ENCODE results near the gene IL15. TPM values are rescaled to one million over a fixed set of nuclear protein-coding genes. Genes with fewer than 3 reads are reported as not detected.

Gene IL15
- total and polyA plus RNA-seq, 8 donors, result 1.2 to 15.6 (median 3.4) TPM

DNA sequence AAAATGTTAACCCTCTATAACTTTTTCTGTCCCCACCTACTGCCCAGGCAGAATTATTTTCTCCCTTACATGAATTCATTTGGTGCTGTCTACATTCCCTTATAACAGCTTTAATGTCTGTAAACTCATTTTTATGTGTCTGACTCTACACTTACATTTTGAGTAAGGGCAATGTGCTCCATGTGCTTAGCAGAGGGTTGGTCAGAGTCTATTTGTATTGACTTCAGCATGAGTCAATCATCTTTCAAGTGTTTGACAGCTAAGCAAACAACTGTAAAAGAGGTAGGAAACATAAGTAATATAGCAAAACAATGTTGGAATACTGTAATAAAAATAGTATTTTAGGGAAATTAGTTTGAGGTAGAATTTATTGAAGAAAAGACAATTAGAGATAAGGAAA lies 6.3 kb downstream of the IL15 start:
- Histone ChIP-seq H3K27me3 (no peaks in the 10 kb centered on the region), H3K27ac (peak overlapping the region in 1 of 5 donors; percentile 30), H3K36me3 (no peaks in the 10 kb centered on the region), H3K9me3 (no peaks in the 10 kb centered on the region), H3K4me1 (peaks cover 0 to 30% (median 16%) of the 10 kb centered on the region in 4 donors), H3K4me3 (no peak overlapping the region)
- DNase-seq, result no peak
- intact Hi-C loops (cut with DNase I; ENCODE audit: low total_unique reads), result no loop called here
- TF ChIP-seq POLR2A (IDR thresholded peaks at IDR 0.05), result no peak
- TF ChIP-seq, protein P1, sequence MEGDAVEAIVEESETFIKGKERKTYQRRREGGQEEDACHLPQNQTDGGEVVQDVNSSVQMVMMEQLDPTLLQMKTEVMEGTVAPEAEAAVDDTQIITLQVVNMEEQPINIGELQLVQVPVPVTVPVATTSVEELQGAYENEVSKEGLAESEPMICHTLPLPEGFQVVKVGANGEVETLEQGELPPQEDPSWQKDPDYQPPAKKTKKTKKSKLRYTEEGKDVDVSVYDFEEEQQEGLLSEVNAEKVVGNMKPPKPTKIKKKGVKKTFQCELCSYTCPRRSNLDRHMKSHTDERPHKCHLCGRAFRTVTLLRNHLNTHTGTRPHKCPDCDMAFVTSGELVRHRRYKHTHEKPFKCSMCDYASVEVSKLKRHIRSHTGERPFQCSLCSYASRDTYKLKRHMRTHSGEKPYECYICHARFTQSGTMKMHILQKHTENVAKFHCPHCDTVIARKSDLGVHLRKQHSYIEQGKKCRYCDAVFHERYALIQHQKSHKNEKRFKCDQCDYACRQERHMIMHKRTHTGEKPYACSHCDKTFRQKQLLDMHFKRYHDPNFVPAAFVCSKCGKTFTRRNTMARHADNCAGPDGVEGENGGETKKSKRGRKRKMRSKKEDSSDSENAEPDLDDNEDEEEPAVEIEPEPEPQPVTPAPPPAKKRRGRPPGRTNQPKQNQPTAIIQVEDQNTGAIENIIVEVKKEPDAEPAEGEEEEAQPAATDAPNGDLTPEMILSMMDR (IDR thresholded peaks at IDR 0.05), result no peak
- TF ChIP-seq EP300 (IDR thresholded peaks at IDR 0.05), result no peak
- TF ChIP-seq POLR2AphosphoS5 (IDR thresholded peaks at IDR 0.05), result no peak

DNA sequence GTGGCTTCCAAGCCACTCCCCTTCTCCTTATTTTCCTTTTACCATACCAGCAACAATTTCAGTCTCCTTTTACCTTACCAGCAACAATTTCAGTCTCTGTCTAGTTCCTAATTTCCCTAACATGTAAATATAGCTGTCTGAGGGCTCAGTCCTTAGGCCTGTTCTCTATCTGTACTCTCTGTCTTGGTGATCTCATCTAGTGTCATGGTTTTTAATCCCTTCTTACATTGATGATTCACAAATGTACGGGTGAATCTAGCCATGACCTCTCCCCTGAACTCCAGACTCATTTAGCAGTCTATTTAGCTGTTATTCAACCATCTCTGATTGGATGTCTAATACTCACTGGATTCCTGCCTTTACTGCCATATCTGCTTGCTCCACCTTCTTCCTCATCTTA lies 7.2 kb downstream of the IL15 start:
- intact Hi-C loops (cut with DNase I; ENCODE audit: low total_unique reads), result no loop called here
- Histone ChIP-seq H3K27me3 (no peaks in the 10 kb centered on the region), H3K27ac (peak overlapping the region in 2 of 5 donors; percentile 30 to 39), H3K36me3 (no peaks in the 10 kb centered on the region), H3K9me3 (no peaks in the 10 kb centered on the region), H3K4me3 (no peak overlapping the region), H3K4me1 (peaks cover 0 to 23% (median 10%) of the 10 kb centered on the region in 4 donors)
- TF ChIP-seq POLR2A (IDR thresholded peaks at IDR 0.05) (no peak), POLR2AphosphoS5 (IDR thresholded peaks at IDR 0.05) (peak in 1 of 3 donors; percentile 56)
- TF ChIP-seq, protein P1 (IDR thresholded peaks at IDR 0.05), result no peak
- WGBS, 5 donors, result 41 to 59% (median 55%) methylated on average over 1 of the region's 1 CpG
- no peak for DNase-seq

DNA sequence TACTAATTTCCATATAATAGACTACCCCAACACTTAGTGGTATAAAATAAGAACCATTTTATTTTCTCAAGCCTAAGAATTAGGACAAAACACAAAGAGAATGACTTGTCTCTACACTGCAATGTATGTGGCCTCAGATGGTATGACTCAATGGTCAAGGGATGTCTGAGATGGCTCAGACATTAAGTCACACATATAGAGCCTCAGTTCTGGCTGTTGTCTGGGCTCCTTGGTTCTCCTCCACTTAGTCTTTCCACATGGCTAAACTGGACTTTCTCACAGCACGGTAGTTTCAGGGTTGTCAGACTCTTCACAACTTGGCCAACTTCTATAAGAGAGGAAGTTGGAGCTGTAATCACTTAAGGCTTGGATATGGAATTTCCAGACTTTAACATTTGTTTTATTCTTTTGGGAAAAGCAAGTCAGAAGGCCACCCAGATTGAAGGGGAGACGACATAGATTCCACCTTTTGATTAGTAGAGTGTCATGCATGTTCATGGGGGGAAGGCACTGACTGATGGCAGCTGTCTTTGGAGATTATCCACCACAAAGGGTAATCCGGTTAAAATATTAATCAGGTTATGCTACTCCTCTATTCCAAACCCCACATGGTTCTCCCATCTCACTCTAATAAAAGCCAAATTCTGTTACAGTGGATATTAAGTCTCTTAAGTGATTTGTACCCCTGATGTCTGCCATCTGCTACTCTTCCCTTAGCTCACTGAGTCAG lies 9.4 kb downstream of the IL15 start:
- WGBS, 5 donors, result 69 to 90% (median 83%) methylated on average over 3 of the region's 3 CpGs
- H3K36me3 ChIP-seq, result no peaks in the 10 kb centered on the region
- intact Hi-C loops (cut with DNase I; ENCODE audit: low total_unique reads), result no loop called here
- DNase-seq, result no peak
- no peak overlapping the region for H3K4me3 ChIP-seq
- no peaks in the 10 kb centered on the region for H3K9me3 ChIP-seq
- TF ChIP-seq, protein P1 (IDR thresholded peaks at IDR 0.05), result no peak
- TF ChIP-seq EP300 (IDR thresholded peaks at IDR 0.05) (no peak), POLR2AphosphoS5 (IDR thresholded peaks at IDR 0.05) (no peak), POLR2A (IDR thresholded peaks at IDR 0.05) (no peak)
- no peaks in the 10 kb centered on the region for H3K27me3 ChIP-seq
- peaks cover 0 to 10% (median 3%) of the 10 kb centered on the region in 4 donors for H3K4me1 ChIP-seq
- no peak overlapping the region for H3K27ac ChIP-seq

DNA sequence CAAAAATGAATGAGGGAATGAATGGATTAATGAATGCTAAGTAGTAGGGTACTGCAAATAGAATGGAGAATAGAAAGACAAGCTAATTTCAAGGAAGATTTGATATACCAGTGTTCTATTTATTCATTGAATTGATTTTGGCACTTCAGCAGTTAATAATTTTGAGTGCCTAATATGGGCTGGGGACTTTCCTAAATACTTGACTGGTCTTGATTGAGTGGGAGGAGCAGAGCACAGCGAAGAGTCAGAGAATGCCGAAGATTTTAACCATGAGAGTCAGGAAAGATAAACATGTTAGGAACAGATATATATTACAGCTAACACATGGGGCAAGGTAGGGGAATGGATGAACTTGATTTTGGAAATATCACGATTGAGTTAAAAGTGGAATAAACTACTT lies 10.6 kb downstream of the IL15 start:
- no peak for DNase-seq
- intact Hi-C loops (cut with DNase I; ENCODE audit: low total_unique reads), result no loop called here
- Histone ChIP-seq H3K9me3 (no peaks in the 10 kb centered on the region), H3K27me3 (no peaks in the 10 kb centered on the region), H3K27ac (peak overlapping the region in 1 of 5 donors; percentile 56), H3K36me3 (no peaks in the 10 kb centered on the region), H3K4me1 (peaks cover 0 to 14% (median 4%) of the 10 kb centered on the region in 4 donors), H3K4me3 (no peak overlapping the region)
- WGBS, 5 donors, result 55 to 74% (median 61%) methylated on average over 3 of the region's 3 CpGs
- TF ChIP-seq POLR2AphosphoS5 (IDR thresholded peaks at IDR 0.05), result no peak
- TF ChIP-seq EP300 (IDR thresholded peaks at IDR 0.05), result no peak
- TF ChIP-seq, protein P1 (IDR thresholded peaks at IDR 0.05), result no peak
- no peak for TF ChIP-seq POLR2A (IDR thresholded peaks at IDR 0.05)

Measured in stomach (tissue), 9 donors.